HUES6 (cell line): ENCODE results near the gene KLK13.

Experiments
- H3K27ac ChIP-seq: 2 replicates; pipeline ENCODE4 v1.7.0; 2013; ENCODE audit warnings: low read depth, mild to moderate bottlenecking, low read length, inconsistent platforms
- H3K27me3 ChIP-seq: 2 replicates; pipeline ENCODE4 v1.6.1; 2013; ENCODE audit warnings: low read length; ENCODE audit not compliant: control insufficient read depth, insufficient read depth
- H3K36me3 ChIP-seq: 2 replicates; pipeline ENCODE4 v1.6.1; 2013; ENCODE audit warnings: low read length; ENCODE audit not compliant: control insufficient read depth, insufficient read depth
- H3K4me1 ChIP-seq: 2 replicates; pipeline ENCODE4 v1.6.1; 2013; ENCODE audit warnings: low read length; ENCODE audit not compliant: control insufficient read depth, insufficient read depth
- H3K4me3 ChIP-seq: 2 replicates; pipeline ENCODE4 v1.5.1; 2013; ENCODE audit warnings: low read depth, low read length
- H3K9ac ChIP-seq: one replicate; pipeline ENCODE4 v1.6.1; 2013; ENCODE audit warnings: mild to moderate bottlenecking, low read length
- H3K9me3 ChIP-seq: 2 replicates; pipeline ENCODE4 v1.6.1; 2013; ENCODE audit warnings: low read depth, low read length; ENCODE audit not compliant: control insufficient read depth, insufficient read depth

Gene KLK13

GRCh38 chr19:51091895-51092873, 27.3 kb upstream of the KLK13 start:
- Histone ChIP-seq H3K4me3 (no peak overlapping the region), H3K36me3 (no peaks in the 10 kb centered on the region), H3K27ac (no peak overlapping the region), H3K27me3 (peaks cover 3% of the 10 kb centered on the region; the same call in 1 of the 2 replicates), H3K9me3 (no peaks in the 10 kb centered on the region), H3K4me1 (peaks cover 5% of the 10 kb centered on the region; the same call in 1 of the 2 replicates), H3K9ac (no peak overlapping the region)

- Histone ChIP-seq H3K27ac (no peak overlapping the region), H3K36me3 (no peaks in the 10 kb centered on the region)
Measured at GRCh38 chr19:51091126-51091525, 26.2 kb upstream of the KLK13 start.

GRCh38 chr19:51090471-51090870, 25.6 kb upstream of the KLK13 start:
- no peak overlapping the region for H3K4me3 ChIP-seq
- H3K9me3 ChIP-seq: no peaks in the 10 kb centered on the region
- peaks cover 8% of the 10 kb centered on the region; the same call in 1 of the 2 replicates for H3K4me1 ChIP-seq
- no peaks in the 10 kb centered on the region for H3K36me3 ChIP-seq
- peaks cover 3% of the 10 kb centered on the region; the same call in 1 of the 2 replicates for H3K27me3 ChIP-seq
- no peak overlapping the region for H3K27ac ChIP-seq
- no peak overlapping the region for H3K9ac ChIP-seq

More at GRCh38 chr19:51091126-51091525, 26.2 kb upstream of the KLK13 start:
- H3K4me1 ChIP-seq: peaks cover 8% of the 10 kb centered on the region; the same call in 1 of the 2 replicates
- H3K27me3 ChIP-seq: peaks cover 3% of the 10 kb centered on the region; the same call in 1 of the 2 replicates
- H3K4me3 ChIP-seq: no peak overlapping the region
- no peak overlapping the region for H3K9ac ChIP-seq
- H3K9me3 ChIP-seq: no peaks in the 10 kb centered on the region

- no peak overlapping the region for H3K27ac ChIP-seq
- no peak overlapping the region for H3K4me3 ChIP-seq
- peaks cover 3% of the 10 kb centered on the region; the same call in 1 of the 2 replicates for H3K27me3 ChIP-seq
- no peaks in the 10 kb centered on the region for H3K9me3 ChIP-seq
- no peaks in the 10 kb centered on the region for H3K36me3 ChIP-seq
- H3K4me1 ChIP-seq: peaks cover 8% of the 10 kb centered on the region; the same call in 1 of the 2 replicates
- H3K9ac ChIP-seq: no peak overlapping the region
Measured at GRCh38 chr19:51089786-51090185, 24.9 kb upstream of the KLK13 start.

GRCh38 chr19:51086153-51086850, 21.4 kb upstream of the KLK13 start:
- no peaks in the 10 kb centered on the region for H3K9me3 ChIP-seq
- H3K27me3 ChIP-seq: peaks cover 8% of the 10 kb centered on the region; the same call in 1 of the 2 replicates
- H3K36me3 ChIP-seq: no peaks in the 10 kb centered on the region
- H3K4me3 ChIP-seq: no peak overlapping the region
- H3K27ac ChIP-seq: no peak overlapping the region
- peaks cover 7% of the 10 kb centered on the region; the same call in 1 of the 2 replicates for H3K4me1 ChIP-seq
- H3K9ac ChIP-seq: no peak overlapping the region

GRCh38 chr19:51084505-51084904, 19.6 kb upstream of the KLK13 start:
- Histone ChIP-seq H3K36me3 (no peaks in the 10 kb centered on the region), H3K4me3 (no peak overlapping the region), H3K9me3 (no peaks in the 10 kb centered on the region)

GRCh38 chr19:51083783-51084182, 18.9 kb upstream of the KLK13 start:
- Histone ChIP-seq H3K27ac (no peak overlapping the region), H3K4me1 (peaks cover 7% of the 10 kb centered on the region; the same call in 1 of the 2 replicates), H3K4me3 (no peak overlapping the region), H3K36me3 (no peaks in the 10 kb centered on the region), H3K9me3 (no peaks in the 10 kb centered on the region), H3K9ac (no peak overlapping the region), H3K27me3 (peaks cover 4% of the 10 kb centered on the region; the same call in 1 of the 2 replicates)

More at GRCh38 chr19:51084505-51084904, 19.6 kb upstream of the KLK13 start:
- no peak overlapping the region for H3K27ac ChIP-seq
- H3K27me3 ChIP-seq: peaks cover 4% of the 10 kb centered on the region; the same call in 1 of the 2 replicates
- no peak overlapping the region for H3K9ac ChIP-seq
- peaks cover 7% of the 10 kb centered on the region; the same call in 1 of the 2 replicates for H3K4me1 ChIP-seq

GRCh38 chr19:51083181-51083580, 18.3 kb upstream of the KLK13 start:
- Histone ChIP-seq H3K9ac (no peak overlapping the region), H3K9me3 (no peaks in the 10 kb centered on the region), H3K4me1 (peaks cover 7% of the 10 kb centered on the region; the same call in 1 of the 2 replicates), H3K36me3 (no peaks in the 10 kb centered on the region), H3K27me3 (peaks cover 4% of the 10 kb centered on the region; the same call in 1 of the 2 replicates), H3K27ac (no peak overlapping the region), H3K4me3 (no peak overlapping the region)

GRCh38 chr19:51082611-51083010, 17.7 kb upstream of the KLK13 start, which contains the start of gene KLK14:
Gene KLK14 (minus strand): TSS chr19:51082887. CDS start chr19:51082614, 273 bp downstream.
- no peak within 1 kb of the TSS for H3K9ac ChIP-seq
- no peaks in the 10 kb centered on the region for H3K36me3 ChIP-seq
- H3K4me1 ChIP-seq: peaks cover 7% of the 10 kb centered on the region; the same call in 1 of the 2 replicates
- no peaks in the 10 kb centered on the region for H3K9me3 ChIP-seq
- H3K4me3 ChIP-seq: no peak within 1 kb of the TSS
- H3K27me3 ChIP-seq: peaks cover 4% of the 10 kb centered on the region; the same call in 1 of the 2 replicates
- no peak within 1 kb of the TSS for H3K27ac ChIP-seq

GRCh38 chr19:51081476-51081875, 16.6 kb upstream of the KLK13 start:
- Histone ChIP-seq H3K9ac (no peak overlapping the region), H3K4me1 (peaks cover 10% of the 10 kb centered on the region; the same call in 1 of the 2 replicates), H3K27me3 (peaks cover 4% of the 10 kb centered on the region; the same call in 1 of the 2 replicates), H3K9me3 (no peaks in the 10 kb centered on the region), H3K4me3 (no peak overlapping the region), H3K36me3 (no peaks in the 10 kb centered on the region), H3K27ac (no peak overlapping the region)
